Epidermal melanocyte (primary cell): ENCODE results near the gene FFAR1.
"Not testable (repeated sequence)": the region's sequence is repeated elsewhere in the genome, so short reads cannot be mapped to it uniquely, and the experiment has no call there.

ENCODE experiments used
- DNase-seq: peaks from one replicate; pipeline ENCODE4 v3.0.0; 2011; ENCODE audit warnings: low spot score; ENCODE audit not compliant: insufficient read length

The FFAR1 gene

GRCh38 chr19:35360081-35360480, 12.4 kb downstream of the FFAR1 start:
- not testable (repeated sequence) for DNase-seq

- DNase-seq = no peak
Measured at GRCh38 chr19:35360880-35361420, 13.2 kb downstream of the FFAR1 start.

DNA sequence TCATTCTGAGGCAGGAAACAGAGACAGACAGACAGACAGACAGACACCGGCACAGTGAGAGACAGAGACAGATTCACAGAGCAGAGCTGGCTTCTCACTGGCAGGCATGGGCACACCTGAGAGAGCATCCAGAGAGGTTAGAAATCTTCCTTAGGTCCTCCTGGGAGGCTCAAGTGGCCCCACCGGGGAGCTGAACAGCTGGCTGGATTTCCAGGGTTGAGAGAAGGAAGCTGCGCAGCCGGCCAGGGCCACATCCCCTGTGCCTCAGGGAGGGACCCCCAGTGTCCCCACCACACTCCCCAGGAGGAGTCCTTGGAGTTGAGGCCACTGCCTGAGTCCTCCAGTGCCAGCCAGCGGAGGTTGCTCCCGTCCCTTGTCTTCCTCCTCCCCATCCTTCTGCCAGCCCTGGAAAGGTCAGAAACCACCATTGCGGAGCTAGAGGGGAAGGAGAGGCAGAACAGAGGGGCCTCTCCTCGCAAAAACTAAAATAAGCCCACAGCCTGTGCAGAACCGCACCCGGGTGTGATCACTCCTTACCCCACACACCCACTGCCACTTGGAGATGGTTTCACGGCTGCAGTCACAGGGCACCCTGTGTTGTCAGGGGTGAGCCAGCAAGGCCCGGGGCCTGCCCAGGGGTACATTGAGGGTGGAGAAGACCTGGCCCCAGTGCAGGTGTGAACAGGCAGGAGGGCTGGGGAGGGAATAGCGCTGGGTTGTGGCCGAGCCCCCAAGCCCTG, 14.7 kb downstream of the FFAR1 start:
- no peak for DNase-seq

DNA sequence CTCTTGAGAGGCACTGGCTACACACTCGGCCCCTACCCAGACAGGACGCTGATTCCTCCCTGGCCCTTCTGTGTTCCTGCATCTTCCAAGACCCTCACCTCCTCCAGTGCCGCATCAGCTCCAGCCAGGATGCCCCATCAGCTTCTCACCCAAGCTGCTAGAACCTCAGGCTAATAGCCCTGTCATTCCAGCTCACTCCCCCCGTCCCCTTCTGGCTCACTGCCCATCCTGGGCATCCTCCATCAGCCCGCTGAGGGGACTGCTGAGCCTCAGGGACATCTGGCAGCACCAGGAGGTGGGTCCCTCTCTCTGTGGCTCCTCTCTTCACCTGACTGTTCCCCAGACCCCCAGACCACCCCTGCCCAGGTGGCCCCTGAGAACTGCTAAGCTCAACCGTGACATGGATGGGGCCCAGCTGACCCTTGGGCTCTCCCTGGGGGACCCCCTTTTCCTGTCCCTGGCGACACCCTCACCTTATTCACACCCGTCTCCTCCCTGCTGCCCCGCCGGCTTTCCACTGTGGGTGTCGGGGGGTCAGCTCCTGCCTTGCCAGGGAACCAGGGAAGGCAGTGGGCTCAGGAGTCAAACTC, 15.4 kb downstream of the FFAR1 start:
- DNase-seq = no peak

DNA sequence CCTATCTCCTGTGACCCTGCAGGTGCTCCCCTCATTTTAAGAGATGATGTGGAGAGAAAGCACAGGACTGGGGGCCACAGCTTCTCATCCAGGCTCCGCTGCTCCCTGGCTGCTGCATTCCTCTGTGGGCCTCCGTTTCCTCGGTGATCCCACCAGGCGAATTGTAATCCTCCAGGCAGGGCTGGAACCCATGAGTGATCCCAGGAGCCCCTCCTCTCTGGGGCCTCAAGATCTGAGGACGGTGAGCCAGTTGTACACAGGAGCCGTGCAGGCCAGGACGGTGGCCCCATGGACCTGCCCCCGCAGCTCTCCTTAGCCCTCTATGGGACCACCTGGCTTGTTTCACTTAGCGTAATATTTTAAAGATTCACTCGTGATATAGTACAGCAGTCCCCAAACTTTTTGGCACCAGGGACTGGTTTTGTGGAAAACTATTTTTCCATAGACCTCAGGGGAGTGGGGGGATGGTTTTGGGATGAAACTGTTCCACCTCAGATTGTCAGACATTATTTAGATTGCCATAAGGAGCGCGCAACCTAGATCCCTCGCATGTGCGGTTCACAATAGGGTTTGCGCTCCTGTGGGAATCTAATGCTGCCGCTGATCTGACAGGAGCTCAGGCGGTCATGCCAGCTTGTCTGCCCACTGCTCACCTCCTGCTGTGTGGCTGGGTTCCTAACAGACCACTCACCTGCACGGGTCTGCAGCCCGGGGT, 16.2 kb downstream of the FFAR1 start:
- no peak for DNase-seq

- no peak for DNase-seq
Measured at GRCh38 chr19:35365303-35365702, 17.6 kb downstream of the FFAR1 start.

DNA sequence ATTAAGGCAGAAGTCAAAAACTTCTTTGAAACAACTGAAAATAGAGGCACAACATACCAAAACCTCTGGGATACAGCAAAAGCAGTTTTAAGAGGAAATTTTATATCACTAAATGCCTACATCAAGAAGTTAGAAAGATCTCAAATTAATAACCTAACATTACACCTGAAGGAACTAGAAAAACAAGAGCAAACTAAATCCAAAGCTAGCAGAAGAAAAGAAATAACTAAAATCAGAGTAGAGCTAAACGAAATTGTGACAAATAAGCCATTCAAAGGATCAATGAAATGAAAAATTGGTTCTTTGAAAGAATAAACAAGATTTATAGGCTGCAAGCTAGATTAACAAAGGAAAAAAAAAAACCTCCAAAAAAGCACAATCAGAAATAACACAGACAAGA, 20.7 kb downstream of the FFAR1 start:
- no peak for DNase-seq

GRCh38 chr19:35369522-35369921, 21.8 kb downstream of the FFAR1 start:
- no peak for DNase-seq

DNA sequence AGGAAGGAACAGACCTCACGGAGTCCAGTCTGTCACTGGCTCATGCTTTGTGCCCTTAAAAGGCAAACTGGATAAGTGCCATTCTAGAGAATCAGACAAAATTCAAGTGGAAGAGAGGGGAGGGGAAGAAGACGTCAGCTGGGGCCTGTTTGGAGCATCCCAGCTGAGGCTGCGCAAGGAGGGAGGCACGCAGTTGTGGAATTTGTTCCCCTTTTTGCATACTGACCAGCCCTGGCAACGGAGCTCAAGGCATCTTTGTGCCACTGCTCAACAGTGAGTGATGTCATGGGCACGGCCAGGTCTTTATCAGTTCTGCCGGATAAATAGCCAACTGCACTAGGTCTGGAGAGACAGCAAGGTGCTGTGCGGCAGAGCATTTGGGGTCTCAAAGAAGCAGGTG, 23.0 kb downstream of the FFAR1 start, which contains the start of gene GPR42:
Gene GPR42, plus strand, starts transcription at position 347 of the 400 bp plus-strand sequence. CDS start 292 bp downstream, outside the sequence.
- DNase-seq = no peak

- no peak for DNase-seq
Measured at GRCh38 chr19:35373492-35373891, 25.8 kb downstream of the FFAR1 start.

GRCh38 chr19:35374031-35374430, 26.3 kb downstream of the FFAR1 start:
- not testable (repeated sequence) for DNase-seq

- no peak for DNase-seq
Measured at GRCh38 chr19:35375505-35376307, 28.0 kb downstream of the FFAR1 start.

DNA sequence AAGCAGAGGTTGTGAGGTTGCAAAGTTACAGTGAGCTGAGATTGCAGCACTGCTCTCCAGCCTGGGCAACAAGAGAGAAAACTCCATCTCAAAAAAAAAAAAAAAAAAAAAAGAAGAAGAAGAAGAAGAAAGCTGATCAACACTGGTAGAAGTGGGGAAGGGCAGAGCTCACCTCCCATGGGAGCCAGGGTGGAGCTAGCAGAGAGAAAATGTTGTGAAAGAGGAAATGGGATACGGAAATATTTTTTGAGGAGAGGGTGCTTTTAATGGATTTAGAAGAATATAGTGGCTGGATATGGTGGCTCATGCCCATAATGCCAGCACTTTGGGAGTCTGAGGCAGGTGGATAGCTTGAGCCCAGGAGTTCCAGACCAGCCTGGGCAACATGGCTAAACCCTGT, 30.0 kb downstream of the FFAR1 start:
- no peak for DNase-seq

GRCh38 chr19:35378356-35378755, 30.7 kb downstream of the FFAR1 start:
- DNase-seq = no peak

DNA sequence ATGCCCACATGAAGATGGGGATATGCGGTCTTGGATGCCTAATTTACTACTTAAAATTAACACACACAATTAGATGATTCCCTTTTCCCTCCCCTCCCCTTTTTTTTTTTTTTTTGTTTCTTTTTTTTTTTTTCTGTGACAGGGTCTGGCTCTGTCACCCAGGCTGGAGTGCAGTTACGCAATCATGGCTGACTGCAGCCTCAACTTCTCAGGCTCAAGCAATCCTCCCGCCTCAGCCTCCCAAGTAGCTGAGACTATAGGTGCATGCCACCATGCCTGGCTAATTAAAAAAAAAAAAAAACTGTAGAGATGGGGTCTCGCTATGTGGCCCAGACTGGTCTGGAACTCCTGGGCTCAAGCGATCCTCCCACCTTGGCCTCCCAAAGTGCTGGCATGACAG, 31.8 kb downstream of the FFAR1 start:
- DNase-seq = not testable (repeated sequence)

- DNase-seq = no peak
Measured at GRCh38 chr19:35379992-35380391, 32.3 kb downstream of the FFAR1 start.

DNA sequence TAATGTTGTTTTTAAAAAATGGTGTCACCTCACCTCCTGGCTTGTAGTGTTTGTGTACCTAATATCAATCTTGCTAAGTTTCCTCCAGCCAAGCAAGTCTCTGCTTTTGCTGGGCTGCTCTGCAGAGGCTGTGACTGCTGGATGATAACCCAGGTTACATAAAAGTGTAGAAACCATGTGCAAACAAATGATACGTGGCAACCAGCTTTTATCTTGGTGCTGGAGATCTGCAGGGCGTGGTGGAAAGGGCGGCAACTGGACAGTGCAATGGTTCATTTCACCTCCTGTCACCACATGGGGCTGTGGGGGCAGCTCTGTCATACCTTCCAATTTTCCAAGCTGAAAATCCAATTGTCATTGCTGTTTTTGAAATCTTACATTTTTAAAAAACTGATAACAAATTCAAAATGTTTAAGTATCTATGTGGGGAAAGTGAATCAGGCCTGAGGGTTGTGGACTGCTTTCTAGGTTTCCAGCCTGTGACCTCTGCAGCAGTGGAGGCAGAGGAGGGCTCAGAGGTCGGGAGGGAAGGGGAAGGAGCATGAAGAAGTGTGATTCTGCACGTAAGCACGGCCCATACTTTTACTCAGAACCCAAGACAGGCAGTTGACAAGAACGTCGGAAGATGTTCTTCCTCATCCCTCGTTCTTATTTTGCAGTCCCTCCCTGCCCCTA, 32.9 kb downstream of the FFAR1 start:
- DNase-seq = no peak

DNA sequence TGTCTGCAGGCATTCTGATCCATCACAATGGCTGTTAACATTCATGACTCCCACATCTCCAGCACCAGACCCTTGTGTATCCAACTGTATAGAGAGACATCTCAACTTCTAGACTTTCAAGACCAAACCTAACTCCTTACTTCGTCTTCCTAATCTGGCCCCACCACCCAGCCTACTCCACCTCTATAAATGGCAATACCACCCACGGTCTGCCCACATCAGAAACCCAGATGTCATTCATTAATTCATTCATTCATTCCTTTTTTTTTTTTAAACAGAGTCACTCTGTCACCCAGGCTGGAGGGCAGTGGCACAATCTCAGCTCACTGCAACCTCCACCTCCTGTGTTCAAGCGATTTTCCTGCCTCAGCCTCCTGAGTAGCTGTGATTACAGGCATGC, 33.6 kb downstream of the FFAR1 start:
- DNase-seq = no peak

DNA sequence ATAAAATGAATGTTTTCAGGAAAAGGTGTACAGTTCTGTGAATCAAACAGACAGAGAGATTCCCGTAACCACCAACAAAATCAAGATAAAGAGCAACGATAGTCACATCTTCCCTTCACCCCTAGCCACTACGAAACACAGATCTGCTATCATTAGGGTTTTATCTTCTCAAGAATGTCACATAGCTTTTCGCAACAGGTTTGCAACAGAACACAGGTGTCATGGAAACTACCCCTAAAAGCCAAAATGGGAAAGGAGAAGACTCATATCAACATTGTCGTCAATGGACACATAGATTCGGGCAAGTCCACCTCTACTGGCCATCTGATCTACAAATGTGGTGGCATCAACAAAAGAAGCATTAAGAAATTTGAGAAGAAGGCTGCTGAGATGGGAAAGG, 34.2 kb downstream of the FFAR1 start:
- DNase-seq = no peak

GRCh38 chr19:35383536-35383935, 35.8 kb downstream of the FFAR1 start:
- no peak for DNase-seq
